Right forelimb (tissue), 1 donor: ENCODE results near the gene PCAT7.
"Not testable (repeated sequence)": the region's sequence is repeated elsewhere in the genome, so short reads cannot be mapped to it uniquely, and the experiment has no call there.

Experiments
- DNase-seq: peaks from one replicate; pipeline ENCODE4 v3.0.0-alpha.2; 2018

Gene PCAT7

DNA sequence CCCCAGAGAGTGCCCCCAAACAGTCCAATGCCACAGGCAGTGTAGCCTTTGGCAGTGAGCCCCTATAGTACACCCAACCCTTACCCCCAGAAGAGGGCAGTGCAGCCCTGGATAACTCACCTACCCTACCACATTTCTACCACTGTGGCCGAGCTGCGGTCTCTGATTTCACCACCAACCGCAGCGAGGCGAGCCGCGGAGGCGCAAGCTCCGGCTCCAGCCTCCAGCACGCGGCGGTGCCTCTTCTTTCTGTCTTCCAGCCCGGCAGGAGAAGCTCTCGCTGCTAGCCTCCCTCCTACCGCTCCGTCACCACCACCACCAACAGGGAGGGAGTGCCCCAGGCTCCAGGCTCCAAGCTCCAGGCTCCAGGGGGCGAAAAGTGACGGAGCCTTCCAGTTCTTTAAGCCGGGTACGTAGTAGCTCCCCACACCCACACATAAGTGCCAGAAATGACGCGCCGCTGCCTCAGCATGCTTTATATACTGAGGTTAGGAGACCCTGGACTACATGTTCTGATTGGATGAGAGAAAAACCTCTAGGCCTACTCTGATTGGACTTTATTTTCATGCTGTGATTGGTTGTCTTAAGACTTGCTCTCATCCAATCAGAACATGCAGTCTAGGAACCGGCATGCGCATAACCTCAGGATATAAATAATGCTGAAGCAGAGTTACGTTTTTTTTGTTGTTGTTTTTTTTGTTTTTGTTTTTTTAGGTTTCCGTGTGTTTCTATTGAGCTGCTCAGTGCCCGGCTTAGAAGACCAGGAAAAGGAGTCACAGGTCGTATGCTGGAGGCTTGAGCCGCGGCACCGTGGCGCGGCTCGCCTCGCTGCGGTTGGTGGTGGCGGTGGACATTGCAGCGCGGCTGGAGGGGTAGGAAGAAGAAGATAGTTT, at the start of gene PCAT7:
Gene PCAT7, plus strand, starts transcription at position 645 of the 893 bp plus-strand sequence.
- no peak for DNase-seq

DNA sequence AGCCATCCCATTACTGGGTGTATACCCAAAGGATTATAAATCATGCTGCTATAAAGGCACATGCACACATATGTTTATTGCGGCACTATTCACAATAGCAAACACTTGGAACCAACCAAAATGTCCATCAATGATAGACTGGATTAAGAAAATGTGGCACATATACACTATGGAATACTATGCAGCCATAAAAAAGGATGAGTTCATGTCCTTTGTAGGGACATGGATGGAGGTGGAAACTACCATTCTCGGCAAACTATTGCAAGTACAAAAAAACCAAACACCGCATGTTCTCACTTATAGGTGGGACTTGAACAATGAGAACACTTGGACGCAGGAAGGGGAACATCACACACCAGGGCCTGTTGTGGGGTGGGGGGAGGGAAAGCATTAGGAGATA, 48.5 kb upstream of the PCAT7 start:
- DNase-seq = not testable (repeated sequence)

DNA sequence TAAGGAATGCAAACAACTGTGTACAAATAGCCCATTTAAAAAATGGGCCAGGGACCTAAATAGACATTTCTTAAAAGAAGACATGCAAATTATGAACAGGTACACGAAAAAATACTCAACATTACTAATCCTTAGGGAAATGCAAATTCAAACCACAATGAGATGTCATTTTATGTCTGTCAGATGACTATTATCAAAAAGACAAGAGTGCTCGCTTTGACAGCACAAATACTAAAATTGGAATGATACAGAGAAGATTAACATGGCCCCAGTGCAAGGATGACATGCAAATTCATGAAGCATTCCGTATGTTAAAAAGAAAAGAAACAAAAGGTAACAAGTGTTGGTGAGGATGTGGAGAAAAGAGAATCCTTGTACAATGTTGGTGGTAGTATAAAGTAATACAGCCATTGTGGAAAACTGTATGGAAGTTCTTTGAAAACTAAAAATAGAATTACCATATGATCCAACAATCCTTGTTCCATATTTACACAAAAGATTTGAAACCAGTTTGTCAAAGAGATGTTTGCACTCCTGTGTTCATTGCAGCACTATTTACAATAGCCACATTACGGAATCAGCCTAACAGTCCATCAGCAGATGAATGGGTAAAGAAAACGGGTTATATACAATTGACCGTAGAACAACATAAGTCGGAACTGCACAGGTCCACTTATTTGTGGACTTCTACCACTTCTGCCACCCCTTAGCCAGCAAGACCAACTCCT, 47.2 kb upstream of the PCAT7 start:
- DNase-seq = no peak

DNA sequence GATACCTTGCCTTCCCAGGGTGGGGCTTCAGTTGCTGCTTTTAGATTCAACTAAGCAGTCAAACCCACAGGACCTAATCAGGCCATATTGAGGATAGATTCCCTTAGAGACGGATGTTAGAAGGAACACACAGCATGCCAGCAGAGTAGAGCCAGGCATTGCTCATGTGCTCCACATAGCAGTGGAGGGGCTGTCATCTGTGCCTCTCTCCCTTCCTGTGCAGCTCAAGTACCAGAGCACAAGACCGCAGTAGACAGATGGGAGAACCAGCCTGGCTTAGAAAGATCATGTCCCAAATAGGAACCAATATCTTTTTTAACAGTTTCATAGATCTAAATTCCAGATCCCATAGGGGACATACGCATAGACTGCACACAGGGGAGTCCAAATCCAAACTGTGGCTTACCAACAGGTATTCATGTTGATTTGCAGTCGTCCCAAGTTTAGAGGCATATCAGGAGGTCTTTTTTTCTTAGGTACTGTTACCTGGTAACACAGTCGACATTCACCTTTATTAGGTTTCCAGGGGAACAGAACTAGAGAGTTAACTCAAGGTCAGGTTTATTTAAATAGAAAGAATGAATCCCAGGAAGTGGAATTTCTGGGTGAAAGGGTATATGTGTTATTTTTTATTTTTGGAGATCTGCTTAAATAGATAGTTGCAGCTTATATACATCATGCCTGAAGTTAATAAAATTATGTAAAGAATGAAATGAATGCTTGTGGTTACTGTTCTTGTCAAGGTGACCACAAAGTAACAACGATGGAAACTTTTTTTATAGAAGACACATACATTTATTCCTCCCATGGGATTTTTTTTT, 43.5 kb upstream of the PCAT7 start:
- DNase-seq = no peak

DNA sequence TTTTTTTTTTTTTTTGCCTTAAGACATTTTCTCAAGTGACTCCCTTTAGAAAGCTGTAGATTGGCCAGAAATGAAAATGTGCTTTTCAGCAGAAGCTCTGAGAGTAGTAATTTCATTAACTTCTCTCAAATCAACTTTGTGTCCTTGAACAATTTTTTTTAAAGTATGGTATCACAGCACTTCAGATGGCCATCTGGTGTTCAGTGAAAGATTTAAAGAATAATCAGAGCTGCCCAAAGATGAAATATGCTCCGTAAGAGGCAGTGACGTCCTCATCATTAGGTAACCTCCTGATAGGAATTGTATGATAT, 43.0 kb upstream of the PCAT7 start:
- DNase-seq = no peak

DNA sequence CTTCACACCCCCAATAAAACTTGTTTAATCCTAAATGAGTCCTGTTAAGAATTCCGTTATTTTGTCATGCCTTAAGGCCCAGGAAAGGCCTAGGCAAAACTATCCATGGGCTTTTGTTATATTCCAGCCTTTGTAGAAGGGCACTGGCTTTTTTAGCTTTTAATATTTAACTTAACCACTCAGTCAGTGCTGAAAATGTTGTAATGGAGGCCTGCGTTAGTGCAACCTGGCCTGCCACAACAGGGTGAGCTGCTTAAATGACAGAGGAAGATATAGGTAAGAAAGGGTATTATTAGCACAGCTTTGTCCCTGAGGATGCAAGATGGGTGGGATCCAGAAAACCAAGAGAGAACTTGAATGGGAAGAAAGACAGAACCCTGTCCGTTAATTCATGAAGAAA, 40.2 kb upstream of the PCAT7 start:
- DNase-seq = no peak

DNA sequence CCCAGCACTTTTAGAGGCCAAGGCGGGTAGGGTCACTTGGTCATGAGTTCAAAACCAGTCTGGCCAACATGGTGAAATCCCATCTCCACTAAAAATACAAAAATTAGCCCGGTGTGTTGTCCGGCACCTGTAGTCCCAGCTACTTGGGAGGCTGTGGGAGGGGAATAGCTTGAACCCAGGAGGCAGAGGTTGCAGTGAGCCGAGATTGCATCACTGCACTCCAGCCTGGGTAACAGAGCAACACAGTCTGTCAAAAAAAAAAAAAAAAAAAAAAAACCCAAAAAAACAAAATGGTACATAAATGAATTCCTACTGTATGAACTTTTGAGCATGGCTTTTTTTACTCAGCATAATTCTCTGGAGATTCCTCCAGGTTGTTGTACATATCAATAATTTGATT, 37.6 kb upstream of the PCAT7 start:
- DNase-seq = no peak

DNA sequence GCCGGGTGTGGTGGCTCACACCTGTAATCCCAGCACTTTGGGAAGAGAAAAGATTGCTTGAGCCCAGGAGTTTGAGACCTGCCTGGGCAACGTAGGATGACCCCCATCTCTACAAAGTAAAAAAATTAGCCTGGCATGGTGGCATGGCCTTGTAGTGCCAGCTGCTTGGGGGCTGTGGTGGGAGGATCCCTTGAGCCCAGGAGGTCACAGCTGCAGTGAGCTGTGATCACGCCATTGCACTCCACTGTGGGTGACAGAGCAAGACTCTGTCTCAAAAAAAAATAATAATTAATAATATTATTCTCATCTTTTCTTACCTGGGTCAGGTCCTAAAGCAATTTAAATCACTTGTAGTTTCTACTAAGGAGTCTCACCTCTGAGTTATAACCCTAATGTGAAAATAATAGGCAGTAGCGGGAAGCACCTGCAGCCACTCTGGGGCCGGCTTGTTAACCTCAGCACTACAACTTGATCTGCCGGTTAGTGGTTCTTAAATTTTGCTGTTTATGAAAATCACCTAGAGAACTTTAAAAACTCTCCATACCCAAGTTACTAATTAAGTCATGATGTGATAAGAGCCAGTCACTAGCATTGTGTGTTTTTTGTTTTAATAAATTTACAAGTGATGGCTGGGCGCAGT, 29.4 kb upstream of the PCAT7 start:
- DNase-seq = no peak

DNA sequence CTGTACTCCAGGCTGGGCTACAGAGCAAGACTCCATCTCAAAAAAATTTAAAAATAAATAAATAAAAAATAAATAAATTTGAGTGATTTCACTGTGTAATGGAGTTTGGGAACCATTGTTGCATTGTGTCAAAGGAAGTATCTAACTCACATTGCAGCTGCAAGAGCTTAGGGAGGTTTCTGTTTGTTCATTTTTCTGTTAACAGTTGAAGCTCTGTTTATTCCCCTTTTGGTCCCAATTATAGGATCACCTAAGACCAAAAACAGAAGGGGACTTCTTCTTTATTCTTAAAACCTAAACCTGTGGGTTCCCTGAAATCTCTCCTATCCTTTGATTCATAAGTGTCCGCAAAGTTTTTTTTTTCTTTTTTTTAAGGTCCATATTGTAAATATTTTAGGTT, 28.6 kb upstream of the PCAT7 start:
- DNase-seq = no peak

DNA sequence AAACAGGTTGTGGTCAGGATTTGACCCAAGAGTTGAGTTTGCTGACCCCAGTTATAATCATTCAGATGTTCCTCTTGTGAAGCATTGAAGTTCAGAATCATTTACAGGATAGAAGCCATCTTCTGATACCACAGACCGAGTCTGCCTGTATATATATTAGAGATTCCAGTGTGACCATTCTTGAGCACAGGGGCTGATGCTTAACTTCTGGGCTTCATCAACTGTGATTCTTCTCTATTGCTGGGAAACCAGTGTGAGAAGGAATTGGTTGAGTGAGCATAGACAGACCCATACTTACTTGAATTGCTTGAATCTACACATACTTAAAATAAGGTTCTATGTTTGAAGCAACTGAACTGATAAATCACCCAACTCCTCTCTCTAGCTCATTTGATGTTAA, 27.9 kb upstream of the PCAT7 start:
- no peak for DNase-seq

DNA sequence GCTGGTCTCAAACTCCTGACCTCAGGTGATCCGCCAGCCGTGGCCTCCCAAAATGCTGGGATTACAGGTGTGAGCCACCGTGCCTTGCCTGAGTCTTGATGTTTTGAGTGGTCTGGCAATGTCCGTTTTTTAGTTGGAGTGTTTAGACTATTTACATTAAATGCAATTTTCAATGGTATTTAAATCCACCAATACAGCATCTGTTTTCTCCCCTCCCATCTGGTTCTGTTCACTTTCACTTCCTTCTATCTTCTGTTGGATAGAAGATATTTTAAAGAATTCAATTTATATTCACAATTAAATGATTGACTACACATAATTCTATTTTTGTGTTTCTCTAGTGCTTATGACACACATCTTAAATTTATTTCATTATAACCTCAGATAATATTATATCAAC, 26.0 kb upstream of the PCAT7 start:
- no peak for DNase-seq

DNA sequence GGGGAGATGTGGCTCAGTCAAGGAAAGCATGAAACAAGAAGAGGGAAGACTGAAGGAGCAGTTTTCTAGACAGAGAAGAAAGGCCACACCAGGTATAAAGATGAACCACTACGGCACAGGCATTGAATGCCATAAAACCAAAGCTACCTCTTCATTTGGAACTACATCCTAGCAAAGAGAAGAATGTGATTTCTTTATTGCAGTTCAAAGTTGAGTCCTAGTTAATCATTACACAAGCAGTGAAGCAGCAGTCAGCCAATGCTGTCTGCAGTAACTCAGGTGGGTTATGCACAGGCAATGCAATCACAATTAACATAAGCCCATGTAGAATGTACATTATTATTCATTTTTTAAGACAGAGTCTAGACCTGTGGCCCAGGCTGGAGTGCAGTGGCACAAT, 21.7 kb upstream of the PCAT7 start:
- no peak for DNase-seq

DNA sequence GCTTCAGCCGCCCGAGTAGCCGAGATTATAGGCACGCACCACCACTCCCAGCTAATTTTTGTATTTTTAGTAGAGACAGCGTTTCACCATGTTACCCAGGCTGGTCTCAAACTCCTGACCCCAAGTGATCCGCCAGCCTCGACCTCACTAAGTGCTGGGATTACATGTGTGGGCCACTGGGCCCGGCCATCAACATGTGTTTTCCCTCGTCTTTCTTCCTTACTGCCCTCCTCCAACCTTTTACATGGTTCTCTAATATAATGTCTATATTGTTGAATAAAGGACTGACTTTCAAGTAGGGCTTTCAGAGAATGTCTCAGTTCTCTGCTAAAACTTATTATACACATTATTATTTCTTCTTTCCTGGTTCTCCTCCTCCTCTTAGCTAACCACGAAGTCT, 21.3 kb upstream of the PCAT7 start:
- no peak for DNase-seq

DNA sequence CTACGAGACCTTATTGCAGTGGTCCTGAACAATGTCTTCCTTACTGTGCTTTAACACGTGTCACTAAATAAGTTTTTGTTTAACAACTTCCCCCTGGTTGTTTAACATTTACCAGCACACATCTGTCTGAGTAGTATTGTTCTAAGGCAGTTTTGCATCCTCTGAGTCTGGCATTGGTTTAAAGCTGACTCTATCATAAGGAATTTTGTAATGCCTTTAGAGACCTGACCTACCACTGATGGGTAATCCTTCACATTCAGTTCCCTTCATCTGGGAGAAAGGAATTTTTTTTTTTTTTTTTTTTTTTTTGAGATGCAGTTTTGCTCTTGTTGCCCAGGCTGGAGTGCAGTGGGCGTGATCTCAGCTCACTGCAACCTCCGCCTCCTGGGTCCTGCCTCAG, 20.0 kb upstream of the PCAT7 start:
- DNase-seq = no peak

DNA sequence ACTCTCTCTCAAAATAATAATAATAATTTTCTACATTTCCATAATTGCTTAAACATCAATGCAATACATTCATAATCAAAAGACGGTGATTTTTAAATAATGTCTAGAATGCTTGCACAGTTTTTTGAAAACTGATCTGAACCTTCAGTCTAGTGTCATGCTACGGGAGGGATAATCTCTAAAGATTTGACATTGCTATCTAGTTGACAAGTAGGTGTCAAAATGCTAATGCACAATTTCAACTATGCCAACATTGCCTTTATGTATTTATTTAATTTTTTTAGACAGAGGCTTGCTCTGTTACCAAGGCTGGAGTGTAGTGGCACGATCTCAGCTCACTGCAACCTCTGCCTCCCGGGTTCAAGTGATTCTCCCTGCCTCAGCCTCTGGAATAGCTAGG, 16.0 kb upstream of the PCAT7 start:
- no peak for DNase-seq

DNA sequence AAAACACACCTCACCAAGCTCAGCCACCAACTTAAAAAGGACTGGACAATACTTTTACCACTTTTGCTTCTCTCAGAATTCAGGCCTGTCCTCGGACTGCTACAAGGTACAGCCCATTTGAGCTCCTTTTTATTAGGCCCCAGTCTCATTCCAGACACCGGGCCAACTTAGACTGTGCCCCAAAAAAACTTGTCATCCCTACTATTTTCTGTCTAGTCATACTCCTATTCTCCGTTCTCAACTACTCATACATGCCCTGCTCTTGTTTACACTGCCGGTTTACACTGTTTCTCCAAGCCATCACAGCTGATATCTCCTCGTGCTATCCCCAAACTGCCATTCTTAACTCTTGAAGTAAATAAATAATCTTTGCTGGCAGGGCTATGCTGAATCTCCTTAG, 10.5 kb upstream of the PCAT7 start:
- DNase-seq = not testable (repeated sequence)

DNA sequence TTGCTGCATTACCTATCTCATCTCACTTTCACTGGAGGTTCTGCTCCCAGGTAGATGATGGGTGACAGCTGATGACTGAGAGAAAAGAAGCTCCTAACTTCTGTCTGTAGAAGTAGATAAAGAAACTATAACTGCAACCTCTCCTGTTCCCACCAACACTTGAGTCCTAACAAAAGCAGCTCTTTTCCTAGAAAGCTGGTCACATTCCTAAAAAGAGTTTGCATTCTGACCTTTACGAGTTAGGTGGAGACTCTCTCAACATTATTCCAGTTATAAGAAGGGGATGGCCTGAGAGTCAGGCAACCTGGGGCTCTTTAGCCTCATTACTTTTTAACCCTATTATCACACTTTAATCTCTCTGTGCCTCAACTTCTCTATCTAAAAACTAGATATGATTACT, 8.9 kb upstream of the PCAT7 start:
- DNase-seq = no peak

DNA sequence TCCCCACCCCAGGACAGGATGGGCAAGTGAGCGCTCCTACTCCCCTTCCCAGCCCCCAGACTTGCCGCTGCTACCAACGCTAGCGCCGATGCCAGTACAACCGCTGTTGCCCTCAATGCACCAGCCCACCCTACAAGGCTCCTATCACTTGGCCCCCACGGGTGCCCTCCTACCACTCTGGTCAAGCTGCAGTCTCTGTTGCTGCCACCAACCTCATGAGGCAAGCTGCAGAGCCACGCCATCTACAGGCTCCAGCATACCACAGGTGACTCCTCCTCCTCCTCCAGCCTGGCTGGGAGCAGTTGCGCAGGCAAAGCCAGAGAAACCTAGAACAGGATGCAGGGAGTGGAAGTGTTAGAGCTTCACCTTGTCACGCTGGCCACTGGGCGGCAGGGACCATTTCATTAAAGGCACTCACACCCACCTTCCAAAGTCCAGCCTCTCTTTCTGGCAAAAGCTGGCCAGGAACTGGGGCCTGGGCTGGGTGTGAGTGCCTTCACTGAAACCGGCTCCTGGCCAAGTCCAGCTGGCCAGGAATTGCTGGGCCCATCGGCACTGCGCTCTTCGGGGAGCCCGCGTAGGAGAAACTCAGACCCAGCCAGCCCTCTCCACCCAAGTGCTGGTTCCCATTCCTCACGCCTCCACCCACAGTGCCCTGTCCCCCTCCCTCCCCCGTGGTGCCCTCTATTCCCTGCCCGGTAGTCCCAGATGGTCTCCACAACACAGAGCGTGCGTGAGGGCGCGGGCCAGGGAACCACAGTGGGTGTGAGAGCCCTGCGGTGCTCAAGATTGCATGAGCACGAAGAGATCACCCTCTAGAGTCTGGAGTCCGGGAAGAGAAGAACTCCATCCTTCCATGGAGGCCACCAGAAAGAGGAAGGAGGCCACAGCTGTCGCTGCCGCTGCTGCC, 1.6 kb upstream of the PCAT7 start:
- DNase-seq = no peak

DNA sequence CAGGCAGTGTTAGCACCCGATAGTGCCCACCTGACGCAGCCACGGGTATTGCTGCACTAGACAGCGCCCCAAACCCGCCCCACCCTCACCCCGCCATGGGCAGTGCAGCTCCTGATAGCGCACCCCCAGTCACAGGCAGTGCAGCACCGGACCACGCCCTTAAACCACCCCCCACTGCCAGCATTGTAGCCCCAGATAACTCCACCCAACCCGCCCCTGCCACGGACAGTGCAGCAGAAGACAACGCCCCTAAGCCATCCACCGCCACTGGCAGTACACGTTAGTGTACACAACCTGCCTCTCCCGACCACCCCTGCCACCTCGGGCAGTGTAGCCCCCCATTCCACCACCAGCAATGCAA, 825 bp upstream of the PCAT7 start:
- no peak for DNase-seq

DNA sequence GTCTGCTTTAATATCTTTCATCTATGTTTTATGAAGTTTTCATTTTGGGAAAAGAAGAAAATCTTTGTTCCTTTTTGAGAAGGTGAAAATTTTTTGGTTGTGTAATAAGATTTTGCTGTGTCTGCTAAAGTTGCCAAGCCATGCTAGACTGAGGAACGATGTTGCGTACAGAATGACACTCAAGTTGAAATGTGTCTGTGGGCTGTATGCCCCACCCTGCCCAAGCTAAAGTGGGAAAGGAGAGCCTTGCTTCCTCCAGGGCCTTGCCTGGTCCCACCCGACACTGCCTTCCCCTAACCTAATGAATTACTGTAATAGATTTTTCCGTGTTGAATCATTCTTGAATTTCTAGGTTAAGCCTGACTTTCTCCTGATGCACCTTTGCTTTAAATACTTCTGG, 2.5 kb downstream of the PCAT7 start:
- DNase-seq = no peak

DNA sequence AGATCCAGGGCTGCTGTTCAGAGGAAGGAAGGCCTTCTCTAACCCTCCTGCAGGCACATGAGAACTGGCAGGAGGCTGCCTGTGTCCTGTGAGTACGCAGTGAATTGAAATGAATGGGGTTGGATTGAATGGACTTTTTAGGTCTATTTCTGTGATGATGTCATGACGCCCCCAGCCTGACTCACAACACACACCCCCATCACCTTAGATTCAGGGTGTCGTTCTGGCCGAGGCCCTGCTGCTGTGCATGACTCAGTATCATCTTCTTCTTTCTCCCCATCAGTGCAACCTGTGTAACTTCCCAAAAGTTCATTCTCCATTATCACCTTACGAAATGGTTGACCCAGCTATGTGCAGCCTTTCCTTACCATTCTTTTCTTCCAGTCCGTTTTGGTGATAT, 5.4 kb downstream of the PCAT7 start:
- no peak for DNase-seq

DNA sequence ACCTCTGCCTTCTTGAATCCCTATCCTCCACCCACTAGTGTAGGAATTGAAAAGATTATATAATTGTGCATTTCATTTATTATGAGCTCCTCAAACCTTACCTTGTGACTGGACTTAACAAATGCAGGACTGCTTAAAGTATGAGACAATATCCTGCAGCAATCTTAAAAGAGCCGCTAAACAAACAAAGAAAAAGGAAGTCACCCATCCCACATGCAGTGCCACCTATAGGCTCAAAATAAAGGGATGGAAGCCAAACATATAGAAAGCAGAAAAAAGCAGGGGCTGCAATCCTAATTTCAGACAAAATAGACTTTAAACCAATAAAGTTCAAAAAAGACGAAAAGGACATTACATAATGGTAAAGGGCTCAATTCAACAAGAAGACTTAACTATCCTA, 8.7 kb downstream of the PCAT7 start:
- DNase-seq = no peak
